Uterus (tissue), 4 donors: ENCODE data around the gene CCNA2. TPM values are rescaled to one million over a fixed set of nuclear protein-coding genes. Genes with fewer than 3 reads are reported as not detected.

Experiments
- DNase-seq, 2 donors: peaks; one replicate each; pipeline ENCODE4 v3.0.0-alpha.2; 2019 to 2020
- H3K27ac ChIP-seq, 2 donors: fragments of 200-600 bp; sonication (generic); 1 replicate in 1 of 2; 2 replicates in 1 of 2; pipeline ENCODE4 v1.5.1; 2016 to 2018
- H3K27me3 ChIP-seq, 2 donors: fragments of 200-600 bp; sonication (generic); one replicate each; pipeline ENCODE4 v1.5.1; 2018 to 2019; ENCODE audit warnings: control low read depth in 1 of 2
- H3K36me3 ChIP-seq, 2 donors: fragments of 200-600 bp; sonication (generic); one replicate each; pipeline ENCODE4 v1.5.1; 2019; ENCODE audit warnings: control low read depth in 1 of 2
- H3K4me1 ChIP-seq, 2 donors: fragments of 200-600 bp; sonication (generic); one replicate each; pipeline ENCODE4 v1.5.1; 2018 to 2019; ENCODE audit warnings: control low read depth in 1 of 2
- H3K4me3 ChIP-seq, 2 donors: fragments of 200-600 bp; sonication (generic); 1 replicate in 1 of 2; 2 replicates in 1 of 2; pipeline ENCODE4 v1.5.1; 2018 to 2019; ENCODE audit warnings: mild to moderate bottlenecking in 1 of 2
- H3K9me3 ChIP-seq, 2 donors: fragments of 200-600 bp; sonication (generic); one replicate each; pipeline ENCODE4 v1.5.1; 2019; ENCODE audit warnings: control low read depth in 1 of 2
- POLR2A ChIP-seq, 2 donors: fragments of 450-650 bp; IDR thresholded peaks; one replicate each; pipeline ENCODE4 v1.6.1; 2016; ENCODE audit warnings: antibody characterized with exemption in 2 of 2, mild to moderate bottlenecking in 1 of 2, moderate library complexity in 1 of 2
- intact Hi-C: fragments of 100-400 bp; cut with DNase I; formaldehyde crosslinking; loops from one replicate; pipeline ENCODE4 v1.15.1; 2023; ENCODE audit warnings: low total_unique reads
- total RNA-seq, 4 donors: library from RNA; depleted of rRNA in 3 of 4; stranded (reverse); fragments of >200 nt in 3 of 4; gene quantifications; one replicate each; pipeline versions ENCODE4 v1.1.0 to v1.2.4, GENCODE V29; 2014 to 2023
- TF ChIP-seq, protein P1 (sequence below), 4 experiments: fragments of 200-600 bp in 2 of 4; fragments of 450-650 bp in 2 of 4; sonication (generic) in 2 of 4; IDR thresholded peaks; one replicate each; pipeline ENCODE4 v1.5.1; 2016 to 2019; ENCODE audit warnings: antibody characterized with exemption in 4 of 4, mild to moderate bottlenecking in 2 of 4, moderate library complexity in 1 of 4
- donor health status: DM: yes; HTN: yes; CAD: no.

CCNA2 gene
- total RNA-seq, 4 donors from 2014 or later = 0.59 to 39.8 (median 3.7) TPM

DNA sequence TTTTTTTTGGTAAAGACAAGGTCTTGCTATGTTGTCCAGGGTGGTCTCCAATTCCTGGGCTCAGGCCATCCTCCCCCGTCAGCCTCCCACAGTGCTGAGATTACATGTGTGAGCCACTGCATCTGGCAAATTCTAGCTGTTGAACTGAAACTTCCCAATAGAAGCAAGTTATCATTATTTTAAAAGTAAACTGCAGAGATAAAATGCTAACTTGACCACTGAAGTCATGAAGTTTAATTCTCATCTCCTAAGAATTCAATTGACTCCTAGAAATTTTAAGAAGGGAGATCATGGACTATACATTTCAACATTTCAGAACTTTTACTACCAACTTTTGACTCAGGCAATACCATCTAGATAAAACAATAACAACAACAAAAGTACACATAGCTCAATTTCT lies 34.2 kb downstream of the CCNA2 start:
- no peaks in the 10 kb centered on the region for H3K4me1 ChIP-seq
- no peaks in the 10 kb centered on the region for H3K9me3 ChIP-seq
- no peaks in the 10 kb centered on the region for H3K27me3 ChIP-seq
- intact Hi-C loops = no loop called here
- no peaks in the 10 kb centered on the region for H3K36me3 ChIP-seq
- DNase-seq = no peak
- H3K27ac ChIP-seq = no peak overlapping the region
- H3K4me3 ChIP-seq = no peak overlapping the region
- TF ChIP-seq POLR2A (IDR thresholded peaks at IDR 0.05) = no peak
- TF ChIP-seq, protein P1, sequence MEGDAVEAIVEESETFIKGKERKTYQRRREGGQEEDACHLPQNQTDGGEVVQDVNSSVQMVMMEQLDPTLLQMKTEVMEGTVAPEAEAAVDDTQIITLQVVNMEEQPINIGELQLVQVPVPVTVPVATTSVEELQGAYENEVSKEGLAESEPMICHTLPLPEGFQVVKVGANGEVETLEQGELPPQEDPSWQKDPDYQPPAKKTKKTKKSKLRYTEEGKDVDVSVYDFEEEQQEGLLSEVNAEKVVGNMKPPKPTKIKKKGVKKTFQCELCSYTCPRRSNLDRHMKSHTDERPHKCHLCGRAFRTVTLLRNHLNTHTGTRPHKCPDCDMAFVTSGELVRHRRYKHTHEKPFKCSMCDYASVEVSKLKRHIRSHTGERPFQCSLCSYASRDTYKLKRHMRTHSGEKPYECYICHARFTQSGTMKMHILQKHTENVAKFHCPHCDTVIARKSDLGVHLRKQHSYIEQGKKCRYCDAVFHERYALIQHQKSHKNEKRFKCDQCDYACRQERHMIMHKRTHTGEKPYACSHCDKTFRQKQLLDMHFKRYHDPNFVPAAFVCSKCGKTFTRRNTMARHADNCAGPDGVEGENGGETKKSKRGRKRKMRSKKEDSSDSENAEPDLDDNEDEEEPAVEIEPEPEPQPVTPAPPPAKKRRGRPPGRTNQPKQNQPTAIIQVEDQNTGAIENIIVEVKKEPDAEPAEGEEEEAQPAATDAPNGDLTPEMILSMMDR (IDR thresholded peaks at IDR 0.05) = no peak

DNA sequence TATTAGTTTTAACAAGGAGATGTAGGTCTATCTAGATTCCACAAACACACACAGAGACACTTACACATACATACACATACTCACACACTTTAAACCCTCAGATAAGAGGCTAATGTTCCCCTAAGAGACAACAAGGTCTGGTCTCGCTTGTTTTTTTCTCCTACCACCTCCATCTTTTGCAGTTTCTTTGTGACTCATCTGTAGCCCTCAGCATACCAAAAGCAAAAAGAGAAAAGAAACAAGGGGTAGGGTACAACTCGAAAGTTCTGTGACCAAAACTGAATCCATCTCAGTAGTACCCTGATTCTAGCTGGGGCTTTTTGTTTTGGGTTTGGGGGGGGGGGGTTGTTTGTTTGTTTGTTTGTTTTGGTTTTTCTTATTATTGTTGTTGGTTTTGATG lies 34.8 kb downstream of the CCNA2 start:
- Histone ChIP-seq H3K9me3 (no peaks in the 10 kb centered on the region), H3K27ac (no peak overlapping the region), H3K4me1 (no peaks in the 10 kb centered on the region), H3K27me3 (no peaks in the 10 kb centered on the region), H3K36me3 (no peaks in the 10 kb centered on the region), H3K4me3 (no peak overlapping the region)
- intact Hi-C loops = no loop called here
- DNase-seq = no peak
- TF ChIP-seq POLR2A (IDR thresholded peaks at IDR 0.05) = no peak
- TF ChIP-seq, protein P1 (IDR thresholded peaks at IDR 0.05) = no peak

DNA sequence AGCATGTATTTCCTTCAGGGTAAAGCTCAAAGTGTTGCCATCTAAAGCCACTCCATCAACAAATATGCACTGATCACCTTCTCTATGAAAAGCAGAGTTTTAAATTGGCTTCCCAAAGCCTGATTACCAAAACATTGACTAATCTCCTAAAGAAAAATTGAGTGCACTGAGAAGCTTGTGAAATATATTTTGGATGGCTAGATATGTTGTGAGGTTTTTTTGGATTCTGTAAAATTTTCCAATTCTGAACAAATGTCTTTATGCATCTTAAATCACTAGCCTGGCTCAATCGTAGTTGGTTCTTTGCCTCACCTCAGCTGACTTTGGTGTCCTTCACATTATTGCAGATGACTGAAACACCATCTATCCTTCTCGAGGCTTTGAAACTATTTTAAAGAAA lies 37.5 kb downstream of the CCNA2 start:
- intact Hi-C loops = no loop called here
- Histone ChIP-seq H3K27me3 (no peaks in the 10 kb centered on the region), H3K4me1 (no peaks in the 10 kb centered on the region), H3K9me3 (no peaks in the 10 kb centered on the region), H3K27ac (no peak overlapping the region), H3K4me3 (no peak overlapping the region), H3K36me3 (no peaks in the 10 kb centered on the region)
- DNase-seq = no peak
- TF ChIP-seq, protein P1 (IDR thresholded peaks at IDR 0.05) = no peak
- TF ChIP-seq POLR2A (IDR thresholded peaks at IDR 0.05) = no peak

DNA sequence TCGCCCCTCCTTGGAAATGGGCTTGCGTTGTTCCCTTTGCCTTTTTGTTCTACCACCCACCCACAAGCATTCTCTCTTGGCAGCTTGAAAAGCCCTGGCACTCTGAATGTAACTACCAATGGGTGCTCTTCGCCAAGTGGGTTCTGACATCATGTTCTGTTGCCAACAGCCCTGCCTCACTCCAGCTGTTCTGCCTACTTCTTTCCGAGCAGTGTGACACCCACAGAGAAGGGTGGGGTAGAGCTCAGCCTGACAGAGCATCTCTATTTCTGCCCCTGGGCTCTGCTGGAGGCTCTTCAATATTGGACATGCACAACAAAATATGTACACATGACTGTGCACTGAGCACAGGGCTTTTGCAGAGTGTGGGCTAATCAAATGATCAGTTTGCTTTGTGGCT lies 38.2 kb downstream of the CCNA2 start:
- TF ChIP-seq, protein P1 (IDR thresholded peaks at IDR 0.05) = no peak
- no peak for TF ChIP-seq POLR2A (IDR thresholded peaks at IDR 0.05)
- Histone ChIP-seq H3K4me3 (no peak overlapping the region), H3K27me3 (no peaks in the 10 kb centered on the region), H3K9me3 (no peaks in the 10 kb centered on the region), H3K4me1 (no peaks in the 10 kb centered on the region), H3K36me3 (no peaks in the 10 kb centered on the region), H3K27ac (no peak overlapping the region)
- DNase-seq = no peak
- intact Hi-C loops = no loop called here

DNA sequence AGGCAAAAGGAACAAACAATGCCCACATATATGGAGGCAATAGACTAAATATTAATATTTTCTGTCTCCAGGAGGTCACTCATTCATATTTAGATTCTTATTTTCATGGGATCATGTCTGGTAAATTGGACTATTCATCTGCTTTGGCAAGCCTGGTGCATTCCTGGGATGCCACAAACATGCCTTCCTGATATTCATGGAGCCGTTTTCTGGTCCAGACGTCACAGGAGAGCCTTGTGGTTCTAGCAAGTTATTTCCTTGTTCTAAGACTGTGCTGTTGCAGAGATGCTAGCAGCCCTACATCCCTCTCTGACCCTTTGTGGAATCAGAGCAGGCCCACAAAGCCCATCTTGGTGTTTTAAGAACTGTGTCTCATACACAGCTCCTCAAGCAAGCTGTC lies 38.7 kb downstream of the CCNA2 start:
- Histone ChIP-seq H3K4me1 (no peaks in the 10 kb centered on the region), H3K9me3 (no peaks in the 10 kb centered on the region), H3K36me3 (no peaks in the 10 kb centered on the region), H3K27ac (no peak overlapping the region), H3K4me3 (no peak overlapping the region), H3K27me3 (no peaks in the 10 kb centered on the region)
- DNase-seq = no peak
- no peak for TF ChIP-seq POLR2A (IDR thresholded peaks at IDR 0.05)
- TF ChIP-seq, protein P1 (IDR thresholded peaks at IDR 0.05) = no peak
- intact Hi-C loops = no loop called here
